ENCODE measurements around the gene KCNA5. TPM values are rescaled to one million over a fixed set of nuclear protein-coding genes. Genes with fewer than 3 reads are reported as not detected.

Gene KCNA5
- total RNA-seq, 1 donor from 2014 or later: 0.50 TPM

- no peaks in the 10 kb centered on the region for H3K36me3 ChIP-seq (ENCODE audit: control insufficient read depth, insufficient read depth, low read length)
- DNase-seq (ENCODE audit: low read depth): no peak
- H3K27me3 ChIP-seq (ENCODE audit: control insufficient read depth, insufficient read depth, low read length): peaks cover 3% of the 10 kb centered on the region
- TF ChIP-seq CTCF (IDR thresholded peaks at IDR 0.05; ENCODE audit: insufficient read depth, low read length, poor library complexity, severe bottlenecking): no peak
- H3K4me3 ChIP-seq (ENCODE audit: low read depth, low read length): no peak overlapping the region
Measured at GRCh38 chr12:5027046-5027821, 16.4 kb upstream of the KCNA5 start.

- H3K27me3 ChIP-seq (ENCODE audit: control insufficient read depth, insufficient read depth, low read length): no peaks in the 10 kb centered on the region
- no peak overlapping the region for H3K4me3 ChIP-seq (ENCODE audit: low read depth, low read length)
- no peak for DNase-seq (ENCODE audit: low read depth)
- H3K36me3 ChIP-seq (ENCODE audit: control insufficient read depth, insufficient read depth, low read length): no peaks in the 10 kb centered on the region
- no peak for TF ChIP-seq CTCF (IDR thresholded peaks at IDR 0.05; ENCODE audit: insufficient read depth, low read length, poor library complexity, severe bottlenecking)
Measured at GRCh38 chr12:5030066-5030465, 13.6 kb upstream of the KCNA5 start.

GRCh38 chr12:5031242-5031641 lies 12.4 kb upstream of the KCNA5 start:
- Histone ChIP-seq H3K27me3 (ENCODE audit: control insufficient read depth, insufficient read depth, low read length) (no peaks in the 10 kb centered on the region), H3K36me3 (ENCODE audit: control insufficient read depth, insufficient read depth, low read length) (no peaks in the 10 kb centered on the region), H3K4me3 (ENCODE audit: low read depth, low read length) (no peak overlapping the region)
- no peak for TF ChIP-seq CTCF (IDR thresholded peaks at IDR 0.05; ENCODE audit: insufficient read depth, low read length, poor library complexity, severe bottlenecking)
- no peak for DNase-seq (ENCODE audit: low read depth)

GRCh38 chr12:5031958-5032357 lies 11.7 kb upstream of the KCNA5 start:
- no peak for TF ChIP-seq CTCF (IDR thresholded peaks at IDR 0.05; ENCODE audit: insufficient read depth, low read length, poor library complexity, severe bottlenecking)

GRCh38 chr12:5032821-5033220 lies 10.9 kb upstream of the KCNA5 start:
- Histone ChIP-seq H3K27me3 (ENCODE audit: control insufficient read depth, insufficient read depth, low read length) (no peaks in the 10 kb centered on the region), H3K4me3 (ENCODE audit: low read depth, low read length) (no peak overlapping the region), H3K36me3 (ENCODE audit: control insufficient read depth, insufficient read depth, low read length) (no peaks in the 10 kb centered on the region)
- DNase-seq (ENCODE audit: low read depth): no peak
- TF ChIP-seq CTCF (IDR thresholded peaks at IDR 0.05; ENCODE audit: insufficient read depth, low read length, poor library complexity, severe bottlenecking): no peak

More at GRCh38 chr12:5031958-5032357, 11.7 kb upstream of the KCNA5 start:
- Histone ChIP-seq H3K4me3 (ENCODE audit: low read depth, low read length) (no peak overlapping the region), H3K36me3 (ENCODE audit: control insufficient read depth, insufficient read depth, low read length) (no peaks in the 10 kb centered on the region), H3K27me3 (ENCODE audit: control insufficient read depth, insufficient read depth, low read length) (no peaks in the 10 kb centered on the region)
- DNase-seq (ENCODE audit: low read depth): no peak

- Histone ChIP-seq H3K4me3 (ENCODE audit: low read depth, low read length) (no peak overlapping the region), H3K27me3 (ENCODE audit: control insufficient read depth, insufficient read depth, low read length) (no peaks in the 10 kb centered on the region), H3K36me3 (ENCODE audit: control insufficient read depth, insufficient read depth, low read length) (no peaks in the 10 kb centered on the region)
- no peak for TF ChIP-seq CTCF (IDR thresholded peaks at IDR 0.05; ENCODE audit: insufficient read depth, low read length, poor library complexity, severe bottlenecking)
- no peak for DNase-seq (ENCODE audit: low read depth)
Measured at GRCh38 chr12:5033883-5034282, 9.8 kb upstream of the KCNA5 start.
